GM19328 (cell line): Measurements from ENCODE around the gene PYROXD2.
"Not testable (repeated sequence)": the region's sequence is repeated elsewhere in the genome, so short reads cannot be mapped to it uniquely, and the experiment has no call there.

ENCODE experiments used
- ATAC-seq: cut with Tn5 transposase; IDR thresholded peaks from one replicate; pipeline ENCODE4 v1.9.1; 2021; ENCODE audit warnings: mild to moderate bottlenecking, moderate library complexity; ENCODE audit not compliant: unreplicated experiment

PYROXD2 gene

GRCh38 chr10:98370831-98371820, 43.9 kb downstream of the PYROXD2 start:
- ATAC-seq, result no peak

- ATAC-seq, result no peak
Observed at GRCh38 chr10:98369801-98370200, 45.2 kb downstream of the PYROXD2 start.

- ATAC-seq, result no peak
Observed at GRCh38 chr10:98368644-98369043, 46.3 kb downstream of the PYROXD2 start.

GRCh38 chr10:98367604-98368451, 47.2 kb downstream of the PYROXD2 start:
- no peak for ATAC-seq

- ATAC-seq, result no peak
Observed at GRCh38 chr10:98366062-98366530, 48.9 kb downstream of the PYROXD2 start.

GRCh38 chr10:98365406-98366061, 49.4 kb downstream of the PYROXD2 start:
- no peak for ATAC-seq

GRCh38 chr10:98364432-98365102, 50.4 kb downstream of the PYROXD2 start:
- ATAC-seq, result no peak

GRCh38 chr10:98363220-98363619, 51.8 kb downstream of the PYROXD2 start:
- ATAC-seq, result no peak

- ATAC-seq, result peak; percentile 96
Observed at GRCh38 chr10:98361131-98362025, 53.6 kb downstream of the PYROXD2 start.

- no peak for ATAC-seq
Observed at GRCh38 chr10:98357194-98357822, 57.7 kb downstream of the PYROXD2 start.

GRCh38 chr10:98354491-98354890, 60.5 kb downstream of the PYROXD2 start:
- no peak for ATAC-seq

GRCh38 chr10:98353170-98353569, 61.8 kb downstream of the PYROXD2 start:
- no peak for ATAC-seq

- ATAC-seq, result no peak
Observed at GRCh38 chr10:98351831-98352402, 63.1 kb downstream of the PYROXD2 start.

- ATAC-seq, result peak; percentile 69
Observed at GRCh38 chr10:98349508-98349922, 65.5 kb downstream of the PYROXD2 start.

GRCh38 chr10:98346847-98347246, 68.1 kb downstream of the PYROXD2 start:
- no peak for ATAC-seq

GRCh38 chr10:98344589-98345038, 70.4 kb downstream of the PYROXD2 start:
- no peak for ATAC-seq

GRCh38 chr10:98341701-98342100, 73.3 kb downstream of the PYROXD2 start:
- not testable (repeated sequence) for ATAC-seq

GRCh38 chr10:98340940-98341310, 74.1 kb downstream of the PYROXD2 start:
- no peak for ATAC-seq
